OCI-LY7 (cell line): Measurements from ENCODE around the gene UBQLN1. TPM values are rescaled to one million over a fixed set of nuclear protein-coding genes. Genes with fewer than 3 reads are reported as not detected.

Source experiments
- BruUV-seq: library from RNA; stranded (reverse); fragments of 400-500 nt; replicated peaks from 2 replicates; lab custom pipeline; 2021; lab: Mats Ljungman, UMichigan
- CTCF ChIA-PET: fragments of 300-600 bp; sonication (Branson Sonifier 250); formaldehyde crosslinking; loops from one replicate; lab custom pipeline; 2022; ENCODE audit warnings: antibody characterized with exemption; ENCODE audit not compliant: unreplicated experiment; lab: Charles Lee
- POLR2A ChIA-PET: fragments of 300-600 bp; sonication (Branson Sonifier 250); formaldehyde crosslinking; loops from one replicate; lab custom pipeline; 2022; ENCODE audit warnings: antibody characterized with exemption; lab: Charles Lee
- DNase-seq: peaks from one replicate; pipeline ENCODE4 v3.0.0-alpha.2; 2015; ENCODE audit warnings: low spot score
- H2AFZ ChIP-seq: fragments of 200-600 bp; sonication (generic), shearing (Covaris generic); 2 replicates; pipeline ENCODE4 v1.6.1; 2014; ENCODE audit warnings: mild to moderate bottlenecking, antibody characterized with exemption, low read length, moderate library complexity
- H3K27ac ChIP-seq: fragments of 200-600 bp; sonication (generic); 2 replicates; pipeline ENCODE4 v1.5.1; 2014; ENCODE audit warnings: mixed run types, low read depth, mild to moderate bottlenecking, moderate library complexity, low read length, inconsistent platforms; ENCODE audit not compliant: poor library complexity, severe bottlenecking
- H3K36me3 ChIP-seq: fragments of 200-600 bp; sonication (generic); 2 replicates; pipeline ENCODE4 v1.6.1; 2014; ENCODE audit warnings: mild to moderate bottlenecking, antibody characterized with exemption, low read length, moderate library complexity, mixed read lengths; ENCODE audit not compliant: insufficient read depth
- H3K4me1 ChIP-seq: fragments of 200-600 bp; sonication (generic); 2 replicates; pipeline ENCODE4 v1.5.1; 2014; ENCODE audit warnings: mild to moderate bottlenecking, low read length; ENCODE audit not compliant: insufficient read depth, poor library complexity, severe bottlenecking
- H3K4me2 ChIP-seq: fragments of 200-600 bp; sonication (generic); 2 replicates; pipeline ENCODE4 v1.6.1; 2014; ENCODE audit warnings: mild to moderate bottlenecking, low read length
- H3K4me3 ChIP-seq: fragments of 200-600 bp; sonication (generic); 2 replicates; pipeline ENCODE4 v1.5.1; 2014; ENCODE audit warnings: mild to moderate bottlenecking, low read depth, low read length; ENCODE audit not compliant: poor library complexity, severe bottlenecking
- H3K79me2 ChIP-seq: fragments of 200-600 bp; sonication (generic); 2 replicates; pipeline ENCODE4 v1.6.1; 2016; ENCODE audit warnings: low read depth, mild to moderate bottlenecking, low read length, moderate library complexity, mixed read lengths; ENCODE audit not compliant: insufficient read depth
- H3K9me2 ChIP-seq: fragments of 200-600 bp; sonication (generic); 2 replicates; pipeline ENCODE4 v1.6.1; 2016; ENCODE audit warnings: mild to moderate bottlenecking, low read length, mixed read lengths; ENCODE audit not compliant: insufficient read depth
- H3K9me3 ChIP-seq: fragments of 200-600 bp; sonication (generic); 2 replicates; pipeline ENCODE4 v1.6.1; 2014; ENCODE audit warnings: mild to moderate bottlenecking, mixed run types, low read length, mixed read lengths
- H4K20me1 ChIP-seq: fragments of 200-600 bp; sonication (generic); 2 replicates; pipeline ENCODE4 v1.6.1; 2014; ENCODE audit warnings: mild to moderate bottlenecking, antibody characterized with exemption, low read length, moderate library complexity, mixed read lengths; ENCODE audit not compliant: insufficient read depth
- EZH2phosphoT487 ChIP-seq: fragments of 200-600 bp; sonication (generic); IDR thresholded peaks from 2 replicates; pipeline ENCODE4 v1.6.1; 2018; ENCODE audit warnings: low read depth, borderline replicate concordance, mild to moderate bottlenecking, mixed run types, antibody characterized with exemption, low read length, moderate library complexity, mixed read lengths
- intact Hi-C: fragments of 100-400 bp; cut with micrococcal nuclease; formaldehyde crosslinking; loops from one replicate; pipeline ENCODE4 v1.10.0; 2022; ENCODE audit not compliant: unreplicated experiment
- total RNA-seq, 2 experiments: library from RNA; depleted of rRNA in 1 of 2; stranded (reverse); fragments of >200 nt in 1 of 2; shearing (Covaris generic) in 1 of 2; gene quantifications; 2 replicates each; pipeline ENCODE4 v1.2.3, GENCODE V29; 2014 to 2022
- TF ChIP-seq, protein P1 (sequence below): fragments of 200-600 bp; sonication (generic); conservative IDR thresholded peaks from 2 replicates; pipeline ENCODE4 v1.5.1; 2014; ENCODE audit warnings: mild to moderate bottlenecking, antibody characterized with exemption, low read length, moderate library complexity, mixed read lengths

The UBQLN1 gene
- total RNA-seq, 2 experiments from 2014 or later: 115 to 179 TPM

DNA sequence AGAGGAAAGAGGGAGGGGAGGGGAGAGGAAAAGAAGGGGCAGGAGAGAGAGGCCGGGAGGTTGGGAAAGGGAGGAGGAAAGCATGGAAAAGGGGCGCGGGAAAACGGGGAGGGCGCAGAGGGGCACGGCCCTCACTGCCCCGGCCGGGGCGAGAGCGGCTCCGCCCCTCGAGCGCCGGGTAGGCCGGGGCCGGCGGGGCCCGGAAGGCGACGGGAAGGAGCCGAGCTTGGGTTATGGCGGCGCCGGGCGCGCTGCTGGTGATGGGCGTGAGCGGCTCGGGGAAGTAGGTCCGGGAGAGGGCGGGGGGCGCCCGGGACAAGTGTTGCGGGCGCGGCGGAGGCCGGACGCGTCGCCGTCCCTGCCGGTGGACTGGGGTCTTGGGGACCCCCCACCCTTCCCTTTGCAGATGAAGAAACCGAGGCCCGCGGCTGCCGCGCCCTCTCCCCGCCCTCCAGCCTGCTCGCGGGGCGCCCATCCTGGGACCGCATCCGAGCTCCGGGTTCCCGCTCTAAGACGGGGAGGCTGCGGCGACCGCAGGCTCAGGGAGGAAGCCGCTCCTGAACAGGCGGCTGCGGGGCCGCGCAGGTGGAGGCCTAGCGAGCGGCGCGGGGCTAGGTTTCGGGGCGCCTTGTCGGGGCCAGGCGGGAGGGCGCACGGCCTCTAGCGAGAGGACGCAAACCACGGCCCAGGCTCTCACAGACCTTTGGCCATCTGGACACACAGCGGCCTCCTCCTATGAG is 84.6 kb downstream of the UBQLN1 start, which contains the start of gene IDNK:
Gene IDNK, plus strand, starts transcription at position 205 of the 740 bp plus-strand sequence. Its CDS starts 29 bp downstream, at position 234.
- no TSS peak for BruUV-seq
- peak within 1 kb of the TSS; percentile 72 for H3K4me3 ChIP-seq
- intact Hi-C loops: loop anchor here (1.0 to 5.0 kb wide), 2 partner anchors 84 to 194 kb away; partner anchors contain the start of genes GKAP1 and UBQLN1

DNA sequence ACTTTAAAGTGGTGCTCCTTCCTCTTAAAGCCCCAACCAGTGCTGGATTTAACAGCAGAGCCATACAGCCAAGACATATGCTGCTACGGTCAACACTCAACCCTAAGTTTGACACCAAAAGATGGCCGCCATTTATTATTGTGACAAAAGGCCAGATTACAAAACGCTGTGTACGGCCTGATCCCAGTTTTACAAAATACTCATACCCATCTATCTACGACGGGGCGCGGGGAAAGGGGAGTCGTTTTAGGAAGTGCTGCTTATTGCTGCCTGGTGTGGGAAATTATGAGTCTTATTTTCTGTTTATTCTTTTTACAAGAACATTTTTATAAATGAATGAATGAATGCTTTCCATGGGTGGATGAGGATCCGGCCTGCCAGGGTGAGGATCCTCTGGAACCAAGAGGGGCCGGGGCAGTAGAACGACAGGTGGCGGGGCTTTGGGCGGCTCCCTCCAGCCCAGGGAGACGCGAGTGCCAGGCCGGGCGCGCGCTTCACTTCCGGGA is 85.3 kb downstream of the UBQLN1 start:
- Histone ChIP-seq H3K9me3 (no peaks in the 10 kb centered on the region), H3K36me3 (no peaks in the 10 kb centered on the region), H2AFZ (peak overlapping the region; percentile 92), H3K9me2 (no peaks in the 10 kb centered on the region), H4K20me1 (no peaks in the 10 kb centered on the region), H3K4me3 (peak overlapping the region; percentile 72), H3K4me2 (peak overlapping the region; percentile 67), H3K27ac (peak overlapping the region; percentile 56), H3K4me1 (peaks cover 22% of the 10 kb centered on the region), H3K79me2 (no peaks in the 10 kb centered on the region)
- POLR2A ChIA-PET: interaction anchor here (0.7 to 2.5 kb wide), 3 partner anchors 13 to 82 kb away, joined by 3 to 10 read pairs (median 6); no protein-coding TSS in a partner anchor
- BruUV-seq: no TSS peak
- intact Hi-C loops: loop anchor here (5.0 kb wide), 1 partner anchor 195 kb away; the partner anchor contains the start of gene GKAP1
- DNase-seq: peak; percentile 69
- TF ChIP-seq, protein P1, sequence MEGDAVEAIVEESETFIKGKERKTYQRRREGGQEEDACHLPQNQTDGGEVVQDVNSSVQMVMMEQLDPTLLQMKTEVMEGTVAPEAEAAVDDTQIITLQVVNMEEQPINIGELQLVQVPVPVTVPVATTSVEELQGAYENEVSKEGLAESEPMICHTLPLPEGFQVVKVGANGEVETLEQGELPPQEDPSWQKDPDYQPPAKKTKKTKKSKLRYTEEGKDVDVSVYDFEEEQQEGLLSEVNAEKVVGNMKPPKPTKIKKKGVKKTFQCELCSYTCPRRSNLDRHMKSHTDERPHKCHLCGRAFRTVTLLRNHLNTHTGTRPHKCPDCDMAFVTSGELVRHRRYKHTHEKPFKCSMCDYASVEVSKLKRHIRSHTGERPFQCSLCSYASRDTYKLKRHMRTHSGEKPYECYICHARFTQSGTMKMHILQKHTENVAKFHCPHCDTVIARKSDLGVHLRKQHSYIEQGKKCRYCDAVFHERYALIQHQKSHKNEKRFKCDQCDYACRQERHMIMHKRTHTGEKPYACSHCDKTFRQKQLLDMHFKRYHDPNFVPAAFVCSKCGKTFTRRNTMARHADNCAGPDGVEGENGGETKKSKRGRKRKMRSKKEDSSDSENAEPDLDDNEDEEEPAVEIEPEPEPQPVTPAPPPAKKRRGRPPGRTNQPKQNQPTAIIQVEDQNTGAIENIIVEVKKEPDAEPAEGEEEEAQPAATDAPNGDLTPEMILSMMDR: no peak
- no peak for TF ChIP-seq EZH2phosphoT487
- CTCF ChIA-PET: interaction anchor here (0.6 kb wide), 1 partner anchor 8 kb away, joined by 6 read pairs; no protein-coding TSS in a partner anchor

More for the DNA sequence above, 84.6 kb downstream of the UBQLN1 start, which contains the start of gene IDNK:
- TF ChIP-seq, protein P1: no peak
- TF ChIP-seq EZH2phosphoT487: no peak
- Histone ChIP-seq H3K79me2 (no peaks in the 10 kb centered on the region), H3K4me2 (peak within 1 kb of the TSS; percentile 67), H3K9me3 (no peaks in the 10 kb centered on the region), H3K9me2 (no peaks in the 10 kb centered on the region), H2AFZ (peak within 1 kb of the TSS; percentile 92), H3K4me1 (peaks cover 22% of the 10 kb centered on the region), H4K20me1 (no peaks in the 10 kb centered on the region), H3K27ac (peak within 1 kb of the TSS; percentile 56), H3K36me3 (no peaks in the 10 kb centered on the region; the same call in 1 of the 2 replicates)
- peak; percentile 77 for DNase-seq
- ChIA-PET POLR2A (interaction anchor here (0.7 to 4.3 kb wide), 7 partner anchors 10 to 85 kb away, joined by 3 to 19 read pairs (median 6); partner anchors contain the start of gene UBQLN1), CTCF (interaction anchor here (0.6 kb wide), 1 partner anchor 9 kb away, joined by 6 read pairs; no protein-coding TSS in a partner anchor)
